Effector CD4-positive, alpha-beta T cell (primary cell): ENCODE data around the gene OR56A5.

Experiments
- DNase-seq: peaks from one replicate; pipeline ENCODE4 v3.0.0-alpha.2; 2020

OR56A5 gene

GRCh38 chr11:5931061-5931460, 37.2 kb downstream of the OR56A5 start:
- DNase-seq = no peak

GRCh38 chr11:5930614-5931013, 37.7 kb downstream of the OR56A5 start:
- DNase-seq = no peak

GRCh38 chr11:5929571-5930368, 38.5 kb downstream of the OR56A5 start:
- DNase-seq = no peak

- no peak for DNase-seq
Measured at GRCh38 chr11:5928811-5929210, 39.5 kb downstream of the OR56A5 start.

- DNase-seq = no peak
Measured at GRCh38 chr11:5928271-5928670, 40.0 kb downstream of the OR56A5 start.

GRCh38 chr11:5923794-5924193, 44.5 kb downstream of the OR56A5 start:
- DNase-seq = no peak

GRCh38 chr11:5923427-5923776, 44.9 kb downstream of the OR56A5 start:
- DNase-seq = no peak

GRCh38 chr11:5922749-5923426, 45.4 kb downstream of the OR56A5 start:
- DNase-seq = no peak
